MV-4-11 (cell line): Measurements from ENCODE around the gene MXI1.

Experiments
- DNase-seq: peaks from one replicate; lab custom pipeline; 2025; lab: John Stamatoyannopoulos, UW

Gene MXI1

DNA sequence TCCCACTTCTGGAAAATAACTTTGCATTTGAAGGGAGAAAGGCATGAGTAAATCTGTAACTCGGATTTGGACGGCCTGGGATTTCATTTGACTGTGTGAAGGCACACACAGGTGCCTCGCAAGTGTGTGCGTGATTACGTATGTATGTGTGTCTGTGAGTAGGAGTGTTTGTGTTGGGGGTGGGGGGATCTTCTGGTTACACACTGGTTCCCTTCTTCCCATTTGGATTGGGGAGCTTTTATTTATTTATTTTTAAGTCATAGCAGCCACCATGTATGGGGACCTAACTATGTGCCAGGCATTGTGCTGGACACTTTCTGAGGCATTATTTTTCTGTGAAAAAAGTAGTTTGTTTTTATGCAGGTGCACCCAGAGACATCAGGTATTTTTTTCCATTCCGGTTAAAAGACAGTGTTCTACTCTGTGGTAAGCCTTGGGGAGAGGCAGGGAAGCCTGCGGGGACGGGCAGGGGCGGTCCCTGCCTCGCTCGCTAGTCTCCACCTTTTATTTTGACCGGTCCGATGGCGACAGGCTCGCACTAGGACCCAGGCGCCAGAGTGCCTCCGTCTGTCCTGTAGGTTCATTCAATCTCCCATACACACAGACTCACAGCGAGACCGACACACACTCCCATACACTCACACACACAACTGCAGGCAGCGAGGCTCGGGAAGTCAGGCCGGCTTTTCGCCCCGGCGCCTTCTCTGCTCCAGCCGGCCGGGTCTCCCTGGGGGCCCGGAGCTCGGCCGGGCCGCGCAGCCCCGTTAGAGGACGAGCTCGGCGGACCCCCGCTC, at the start of gene MXI1:
Gene MXI1 (plus strand): TSS at position 595 of the 794 bp plus-strand sequence. CDS start 204 bp downstream, outside the sequence.
- DNase-seq = peak; percentile 86

DNA sequence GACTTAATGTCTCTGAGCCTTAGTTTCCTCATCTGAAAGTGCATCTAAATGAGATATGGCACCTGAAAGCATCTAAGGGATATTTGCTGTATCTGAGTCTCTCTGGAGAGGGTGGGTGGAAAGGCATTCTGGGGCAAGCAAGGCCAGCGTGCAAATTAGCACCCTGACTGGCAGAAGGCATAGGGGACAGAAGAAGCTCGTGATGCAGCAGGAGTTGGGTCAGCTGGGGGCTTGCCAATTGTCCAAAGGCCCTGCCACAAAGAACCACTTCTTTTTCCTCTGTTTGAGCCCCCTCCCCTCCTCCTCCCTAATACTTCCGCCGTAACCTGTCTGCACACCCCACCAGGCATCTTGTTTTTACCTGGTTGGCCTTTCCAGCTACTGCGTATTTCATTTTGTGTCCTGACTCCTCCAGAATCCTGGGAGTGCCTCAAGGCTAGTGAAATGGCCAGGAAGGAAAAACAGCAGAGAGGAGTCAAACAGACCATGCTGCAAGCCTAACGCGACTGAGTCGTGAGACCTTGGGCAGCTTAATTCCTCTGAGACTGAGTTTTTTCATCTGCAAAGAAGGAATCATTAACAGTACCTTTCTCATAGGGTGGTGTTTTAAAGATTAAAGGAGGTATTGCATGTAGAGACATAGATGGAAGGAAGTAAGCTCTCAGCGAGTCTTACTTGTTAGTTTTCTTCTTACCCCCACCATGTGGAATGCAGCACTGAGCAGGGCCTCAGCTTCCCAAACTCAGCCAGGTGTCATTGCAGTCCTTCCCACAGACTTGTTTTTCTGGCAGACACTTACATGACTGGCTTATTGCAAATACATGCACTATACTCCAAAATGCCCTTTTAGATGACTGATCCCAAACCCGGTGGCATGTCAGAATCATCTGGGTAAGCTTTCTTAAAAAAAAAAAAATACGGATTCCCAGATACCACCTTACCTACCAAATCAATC, 49.1 kb upstream of the MXI1 start:
- no peak for DNase-seq

DNA sequence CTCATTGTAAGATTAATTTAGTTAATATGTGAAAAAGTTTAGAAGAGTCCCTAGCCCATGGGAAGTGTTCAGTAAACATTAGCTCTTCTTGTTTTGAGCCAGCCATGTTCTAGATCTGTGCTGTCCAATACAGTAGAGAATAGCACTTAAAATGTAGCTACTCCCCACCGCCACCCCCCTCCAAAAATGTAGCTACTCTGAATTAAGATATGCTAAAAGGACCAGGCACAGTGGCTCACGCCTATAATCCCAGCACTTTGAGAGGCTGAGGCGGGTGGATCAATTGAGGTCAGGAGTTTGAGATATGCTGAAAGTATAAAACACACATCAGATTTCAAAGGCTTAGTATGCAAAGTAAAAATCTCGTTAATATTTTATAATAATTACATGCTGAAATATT, 47.3 kb upstream of the MXI1 start:
- DNase-seq = no peak

DNA sequence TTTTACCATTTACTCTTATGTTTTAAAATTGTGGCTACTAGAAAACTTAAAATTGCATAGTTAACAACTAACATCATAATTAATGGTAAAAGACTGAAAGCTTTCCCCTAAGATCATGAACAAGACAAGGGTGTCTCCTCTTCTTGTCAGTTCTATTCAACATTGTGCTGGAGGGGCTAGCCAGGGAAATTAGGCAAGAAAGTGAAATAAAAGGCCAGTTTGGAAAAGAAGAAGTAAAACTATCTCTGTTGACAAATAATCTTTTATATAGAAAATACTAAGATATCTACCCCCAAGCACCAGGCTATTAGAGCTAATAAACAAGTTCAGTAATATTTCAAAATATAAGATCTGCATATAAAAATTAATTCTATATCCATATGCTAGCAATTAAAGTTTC, 46.9 kb upstream of the MXI1 start:
- DNase-seq = peak; percentile 53

DNA sequence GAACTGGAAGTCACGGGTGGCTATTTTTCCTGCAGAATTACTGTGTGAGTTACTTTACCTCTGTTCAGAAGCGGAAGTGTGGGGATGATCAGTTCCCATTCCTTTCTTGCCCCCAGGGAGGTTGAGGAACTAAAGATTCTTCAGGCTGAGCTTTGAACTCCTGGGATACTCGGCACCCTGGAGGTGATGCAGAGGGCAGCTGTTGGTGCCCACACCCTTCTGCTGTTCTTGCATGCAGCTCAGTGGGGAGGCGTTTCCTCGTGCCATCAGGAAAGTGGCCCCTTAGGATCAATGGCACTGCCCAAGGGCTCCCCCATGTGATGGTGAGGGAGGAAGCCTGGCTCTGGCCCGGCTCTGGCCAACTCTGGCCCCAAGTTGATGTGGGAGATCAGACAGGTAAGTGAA, 44.7 kb upstream of the MXI1 start:
- DNase-seq = peak; percentile 78

DNA sequence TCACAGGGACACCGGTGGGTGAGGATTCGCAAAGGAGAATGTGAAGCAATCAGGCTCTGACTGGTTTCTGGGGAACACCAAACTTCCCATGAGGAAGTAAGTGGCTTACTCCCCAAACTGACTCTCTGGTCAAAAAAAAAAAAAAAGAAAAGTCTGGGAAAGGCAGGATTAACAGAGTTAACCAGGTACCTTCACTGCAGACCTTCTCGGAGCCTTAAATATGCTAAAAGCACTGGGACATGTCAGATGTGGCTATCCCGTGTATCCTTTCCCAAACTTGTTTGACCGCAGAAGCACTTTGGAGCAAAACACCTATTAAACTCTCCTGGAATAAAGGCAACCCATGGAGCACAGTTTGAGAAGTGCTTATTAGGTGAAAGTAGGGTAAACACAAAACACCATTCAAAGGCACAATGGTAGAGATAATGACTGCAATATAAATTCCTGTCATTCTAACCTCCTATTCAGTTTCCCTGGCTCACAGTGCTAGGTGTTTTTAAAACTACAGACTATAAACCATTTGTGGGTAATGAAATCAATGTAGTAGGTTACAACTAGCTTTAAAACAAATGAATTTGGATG, 44.1 kb upstream of the MXI1 start:
- DNase-seq = no peak

DNA sequence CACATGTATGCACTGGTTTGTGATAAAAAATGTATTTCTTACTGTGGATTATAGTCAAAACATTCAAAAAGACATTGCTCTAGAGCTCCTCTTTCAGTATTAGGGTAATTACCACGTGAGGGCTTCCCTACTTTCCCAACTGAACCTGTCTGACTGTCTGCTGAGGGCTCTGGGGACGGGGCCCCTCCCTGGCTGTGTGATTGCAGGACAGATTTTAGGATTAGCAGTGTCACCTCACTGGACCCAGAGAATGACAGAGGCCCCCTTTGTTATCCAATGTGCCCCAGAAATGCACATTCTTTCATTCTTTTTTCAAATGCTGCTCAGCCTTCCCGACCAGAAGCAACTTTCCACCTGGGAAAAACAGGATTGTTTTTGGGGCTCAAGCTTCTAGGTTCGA, 43.6 kb upstream of the MXI1 start:
- no peak for DNase-seq

DNA sequence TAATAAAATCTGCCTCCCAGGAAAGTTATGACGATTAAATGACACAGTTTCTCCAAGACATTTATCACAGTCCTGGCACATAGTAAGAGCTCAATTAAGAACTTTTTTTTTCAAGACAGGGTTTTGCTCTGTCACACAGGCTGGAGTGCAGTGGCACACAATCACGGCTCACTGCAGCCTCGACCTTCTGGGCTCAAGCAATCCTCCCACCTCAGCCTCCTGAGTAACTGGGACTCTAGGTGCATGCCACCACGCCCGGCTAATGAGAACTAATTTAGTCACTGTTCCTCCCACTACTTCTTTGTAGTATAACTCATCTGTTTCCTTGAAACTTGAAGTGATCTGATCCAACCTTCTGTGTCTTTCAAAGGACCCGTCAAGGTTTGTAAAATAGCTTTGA, 42.2 kb upstream of the MXI1 start:
- no peak for DNase-seq

DNA sequence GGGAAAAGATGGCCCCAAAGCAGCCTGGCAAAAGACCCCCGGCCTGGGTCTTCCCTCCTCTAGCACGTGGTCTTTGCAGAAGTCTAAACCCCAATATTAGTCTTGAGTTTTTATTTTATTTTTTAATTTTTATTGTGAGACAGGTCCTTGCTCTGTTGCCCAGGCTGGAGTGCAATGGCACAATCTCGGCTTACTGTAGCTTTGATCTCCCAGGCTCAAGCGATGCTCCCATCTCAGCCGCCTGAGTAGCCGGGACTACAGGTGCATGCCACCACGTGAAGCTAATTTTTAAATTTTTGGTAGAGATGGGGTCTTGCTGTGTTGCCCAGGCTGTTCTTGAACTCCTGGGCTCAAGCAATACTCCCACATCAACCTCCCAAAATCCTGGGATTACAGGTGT, 40.3 kb upstream of the MXI1 start:
- DNase-seq = no peak

DNA sequence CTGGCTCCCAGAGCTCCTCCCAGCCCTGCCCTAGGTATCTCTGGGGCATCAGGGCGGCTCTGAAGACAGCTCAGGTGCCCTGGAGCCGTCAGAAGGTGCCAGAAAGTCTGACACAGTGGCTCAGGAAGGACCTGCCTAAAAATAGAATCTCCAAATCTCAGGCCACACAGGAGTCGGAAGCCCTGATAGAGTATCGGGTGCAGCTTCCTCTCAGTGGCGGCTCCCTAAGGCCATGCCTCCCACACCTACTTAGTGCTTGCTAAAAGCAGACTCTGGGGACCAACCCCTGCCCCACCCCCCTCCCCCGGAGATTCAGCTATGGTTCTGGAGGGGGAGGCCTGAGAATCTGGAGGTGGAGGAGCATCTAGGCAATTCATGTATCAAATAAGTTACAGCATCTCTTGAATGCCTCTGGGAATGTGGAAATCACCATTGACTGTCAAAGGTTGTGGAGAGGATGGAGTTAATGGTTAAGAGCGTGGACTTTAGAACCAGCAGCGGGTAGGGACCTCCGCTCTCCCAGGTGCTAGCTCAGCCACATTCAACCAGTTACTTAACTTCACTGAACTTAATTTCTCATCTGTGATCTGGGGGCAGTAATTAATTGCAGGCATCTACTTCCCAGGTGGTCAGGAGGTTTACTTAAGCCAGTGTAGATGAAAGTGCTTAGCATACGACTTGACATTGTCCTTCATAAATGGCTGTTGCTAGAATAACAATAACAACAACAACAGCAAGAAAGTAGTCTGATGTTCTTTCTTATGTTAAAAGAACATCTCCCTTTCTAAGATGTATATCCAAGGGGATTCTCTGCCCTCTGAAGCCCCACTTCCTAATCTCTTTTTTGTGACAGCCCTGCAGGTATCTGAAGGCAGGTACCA, 38.6 kb upstream of the MXI1 start:
- DNase-seq = no peak

DNA sequence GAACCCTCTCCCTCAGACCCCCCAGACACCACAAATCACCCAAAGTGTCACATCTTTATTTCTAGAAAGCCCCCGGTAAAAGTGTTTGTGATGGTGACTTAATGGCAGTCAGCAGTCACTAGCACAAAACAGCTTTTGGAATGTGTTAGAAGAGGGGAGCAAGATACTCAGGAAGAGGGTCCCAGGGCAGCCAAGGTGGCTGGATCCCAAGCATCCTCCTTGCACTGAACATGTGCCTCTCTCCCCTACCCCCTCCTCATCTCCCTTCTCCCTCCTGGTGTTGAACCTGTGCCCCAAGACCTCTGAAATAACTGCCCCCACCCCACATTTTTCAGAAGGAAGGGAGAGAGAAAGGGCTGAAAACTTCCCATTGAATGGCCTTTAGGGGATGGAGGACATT, 37.8 kb upstream of the MXI1 start:
- DNase-seq = no peak

DNA sequence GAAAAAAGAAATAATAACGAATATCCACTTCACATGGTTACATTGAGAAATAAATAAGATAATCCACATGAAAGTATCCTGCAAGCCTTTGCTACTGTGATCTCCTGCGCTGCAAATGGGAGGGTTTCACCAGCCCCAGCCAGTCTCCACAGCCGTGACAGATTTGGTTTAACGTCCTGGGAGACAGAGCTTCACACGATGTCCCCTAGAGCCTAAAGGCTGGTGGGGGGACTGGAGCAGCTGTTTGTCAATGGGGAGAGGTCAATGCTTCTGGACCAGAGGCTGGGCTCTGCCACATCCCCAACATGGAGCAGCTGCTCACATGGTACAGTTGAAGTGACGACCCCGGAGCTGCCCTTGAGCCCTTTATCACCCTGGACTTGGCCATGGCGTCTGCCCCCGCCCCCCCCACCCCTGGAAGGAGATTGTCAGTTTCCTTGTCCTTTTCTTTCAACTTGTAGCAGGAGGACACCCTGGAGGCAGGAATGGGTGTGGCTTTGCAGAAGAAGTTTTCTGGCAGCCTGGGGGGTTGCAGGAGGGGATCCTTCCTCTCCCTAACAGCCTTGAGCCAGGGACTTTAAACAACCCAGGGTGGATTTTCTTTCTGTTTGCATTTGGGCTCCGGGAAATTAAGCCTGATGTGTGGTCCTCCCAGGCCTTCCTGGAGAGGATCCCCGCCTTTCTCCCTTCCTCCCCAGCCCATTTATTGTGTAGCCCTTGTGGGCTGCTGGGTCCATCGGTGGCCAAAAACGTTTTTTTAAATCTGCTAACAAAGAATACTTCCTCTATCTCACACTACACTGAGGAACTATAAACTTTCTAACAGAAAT, 37.0 kb upstream of the MXI1 start:
- DNase-seq = peak; percentile 69

DNA sequence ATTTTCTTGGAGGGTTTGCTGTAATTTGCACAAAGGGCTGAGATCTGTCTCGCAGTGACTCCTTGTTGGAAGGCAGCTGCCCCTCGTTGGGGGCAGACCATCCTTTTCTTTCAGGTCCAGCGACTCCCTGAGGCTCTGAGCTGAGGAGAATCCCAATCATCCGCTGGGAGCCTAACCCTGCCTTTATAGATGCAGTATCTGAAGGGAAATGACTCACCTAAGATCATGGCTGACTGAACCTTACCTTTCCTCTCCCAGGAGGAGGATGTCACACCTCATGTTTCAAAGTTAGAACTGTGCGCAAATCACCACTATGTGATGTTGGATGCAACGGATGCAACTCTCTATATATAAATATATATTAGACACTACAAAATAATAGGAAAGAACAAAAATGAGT, 36.4 kb upstream of the MXI1 start:
- no peak for DNase-seq

DNA sequence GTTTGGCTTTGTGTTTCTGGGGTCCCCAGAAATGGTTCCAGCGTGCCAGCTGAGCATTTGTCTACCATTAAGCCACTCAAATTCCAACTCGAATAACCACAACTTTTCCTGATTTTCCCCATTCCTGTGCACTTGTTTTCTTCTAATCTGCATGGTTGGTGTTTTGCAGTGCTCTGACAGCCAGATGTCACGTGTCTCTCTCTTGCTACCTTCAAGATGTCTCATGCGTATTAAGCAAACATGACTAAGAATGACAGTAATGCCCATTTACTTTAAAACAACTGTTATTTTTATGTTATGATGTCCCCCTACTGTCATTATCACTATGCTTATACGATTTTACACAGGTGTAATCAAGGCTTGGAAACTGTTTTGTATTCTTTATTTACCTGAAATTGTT, 35.2 kb upstream of the MXI1 start:
- no peak for DNase-seq

DNA sequence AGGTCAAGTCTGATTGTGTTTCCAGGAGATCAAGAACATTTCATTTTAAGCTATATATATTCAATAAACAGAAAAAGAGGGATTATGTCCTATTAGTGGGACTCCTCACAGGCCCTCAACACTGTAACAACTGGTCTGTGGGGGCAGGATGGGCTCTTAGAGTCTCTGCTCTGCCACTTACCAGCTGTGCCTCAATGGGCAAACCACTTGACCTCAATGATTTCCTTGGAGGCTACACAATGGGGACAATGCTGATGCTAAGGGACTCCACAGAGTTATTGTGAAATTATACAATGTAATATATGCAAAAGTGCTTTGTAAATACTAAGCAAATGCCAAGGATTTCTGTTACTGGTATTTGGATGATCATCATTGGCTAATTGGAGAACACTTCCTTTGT, 33.2 kb upstream of the MXI1 start:
- DNase-seq = no peak

DNA sequence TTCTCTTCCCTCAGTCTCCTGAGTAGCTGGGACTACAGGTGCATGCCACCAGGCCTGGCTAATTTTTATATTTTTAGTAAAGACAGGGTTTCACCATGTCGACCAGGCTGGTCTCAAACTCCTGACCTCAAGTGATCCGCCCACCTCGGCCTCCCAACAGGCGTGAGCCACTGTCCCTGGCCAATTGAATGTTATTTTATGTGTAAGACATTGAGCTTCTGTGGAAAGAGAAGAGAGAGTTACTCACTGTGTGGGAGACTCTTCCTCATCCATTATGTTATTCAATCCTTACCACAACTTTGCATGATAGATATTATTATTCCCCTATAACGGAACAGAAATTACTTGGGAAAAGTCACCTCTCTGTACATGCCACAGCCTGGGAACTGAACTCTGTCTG, 32.6 kb upstream of the MXI1 start:
- DNase-seq = no peak

DNA sequence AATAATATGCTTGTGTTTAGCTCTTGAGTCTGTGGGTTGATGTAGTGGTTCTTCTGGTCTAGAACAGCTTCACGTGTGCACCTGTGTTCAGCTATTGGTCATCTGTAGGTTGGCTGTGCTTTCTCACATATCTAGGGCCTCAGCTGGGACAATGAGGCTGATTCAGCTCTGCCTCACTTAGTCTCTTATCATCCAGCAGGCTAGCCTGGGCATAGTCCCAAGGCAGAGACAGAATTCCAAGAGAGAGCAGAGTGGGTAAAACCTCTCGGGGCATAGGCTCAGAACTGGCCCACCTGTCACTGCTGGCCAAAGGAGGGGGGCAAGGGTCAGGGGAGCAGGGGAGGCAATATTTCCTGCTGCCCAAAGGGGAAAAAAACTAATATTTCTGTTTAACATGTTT, 32.0 kb upstream of the MXI1 start:
- DNase-seq = no peak

DNA sequence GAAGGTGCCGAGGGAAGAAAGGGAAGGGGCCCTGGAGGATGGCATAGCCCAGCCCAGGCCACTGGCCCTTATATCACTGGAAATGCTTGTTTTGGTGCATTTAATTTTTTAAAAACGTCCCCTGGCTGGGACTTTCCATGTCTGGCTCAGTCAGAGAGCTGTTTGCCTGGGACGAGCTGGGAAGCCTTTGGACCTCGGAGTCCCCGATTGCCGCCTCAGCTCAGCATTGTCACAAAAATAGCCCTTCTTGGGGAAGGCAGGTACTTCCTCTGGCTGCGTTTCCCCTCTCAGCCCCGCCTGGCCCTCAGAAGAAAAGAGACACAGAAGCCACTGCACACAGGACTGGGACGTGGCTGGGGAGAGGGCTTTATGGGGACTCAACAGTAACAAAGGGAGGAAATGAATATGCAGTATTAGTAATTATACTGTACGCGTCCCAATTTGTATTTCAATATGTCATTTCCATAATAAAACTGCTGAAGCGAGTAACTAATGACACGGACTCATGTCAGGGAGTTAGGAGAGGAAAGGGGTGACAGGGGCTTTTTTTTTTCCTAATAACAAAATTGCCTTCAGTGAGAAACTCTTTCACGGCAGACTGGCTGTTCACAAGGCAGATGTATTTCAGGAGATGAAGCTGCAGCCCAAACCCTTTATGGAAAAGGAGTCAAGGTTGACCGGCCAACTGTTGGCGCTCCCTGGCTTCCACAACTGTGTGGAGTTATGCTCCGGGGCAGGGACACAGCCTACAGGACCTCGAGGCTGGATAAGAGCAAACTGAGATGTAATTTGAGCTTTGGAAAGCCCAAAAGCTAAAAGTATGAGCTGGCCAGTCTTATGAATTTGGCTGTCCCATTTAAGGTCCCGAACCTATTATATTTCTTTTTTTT, 31.0 kb upstream of the MXI1 start:
- no peak for DNase-seq

DNA sequence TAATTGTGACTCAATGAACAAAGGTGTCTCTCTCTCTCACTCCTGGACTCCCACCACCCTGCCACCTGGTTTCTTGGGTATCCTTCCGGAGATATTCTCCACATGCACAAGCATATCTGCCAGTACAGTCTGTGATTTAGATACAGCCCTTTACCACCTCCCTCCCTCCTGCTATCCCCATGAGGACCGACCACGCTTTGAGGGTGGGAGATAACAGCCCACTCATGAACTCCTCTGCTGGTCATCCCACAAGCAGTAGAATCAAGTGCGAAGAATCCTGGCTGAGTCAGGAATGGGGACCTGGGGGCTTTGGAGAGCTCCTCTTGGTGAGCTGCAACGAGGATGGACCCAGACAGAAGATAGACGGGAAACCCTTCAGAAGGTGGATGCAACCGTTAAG, 28.2 kb upstream of the MXI1 start:
- DNase-seq = no peak

DNA sequence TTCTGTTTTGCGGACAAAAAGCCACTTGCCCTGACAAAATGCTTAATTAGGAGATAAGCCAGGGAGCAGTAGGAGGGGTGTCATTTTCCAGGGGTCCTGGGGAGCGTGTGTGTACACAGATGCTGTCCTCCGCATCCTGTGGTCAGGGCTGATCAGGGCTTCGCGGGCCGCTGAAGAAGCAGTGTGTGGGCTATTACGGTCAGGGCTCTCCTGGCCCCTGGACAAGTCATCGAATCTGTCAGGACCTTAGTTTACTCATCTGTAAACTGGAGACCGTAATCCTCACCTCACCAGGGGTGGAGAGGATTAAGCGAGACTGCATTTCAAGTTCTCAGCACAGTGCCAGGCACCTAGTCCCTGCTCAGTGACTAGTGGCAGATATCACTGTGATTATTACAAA, 26.0 kb upstream of the MXI1 start:
- no peak for DNase-seq
